IMR-90 (cell line): ENCODE measurements around the gene GPC4.

ENCODE experiments used
- CEBPB ChIP-seq: IDR thresholded peaks from 2 replicates; pipeline ENCODE4 v1.6.1; 2012; ENCODE audit warnings: low read depth, low read length, improper control_type of control experiment
- POLR2A ChIP-seq: IDR thresholded peaks from 2 replicates; pipeline ENCODE4 v1.6.1; 2012; ENCODE audit warnings: mild to moderate bottlenecking, low read depth, low read length
- RFX5 ChIP-seq: IDR thresholded peaks from 2 replicates; pipeline ENCODE4 v1.8.0; 2012; ENCODE audit warnings: low read depth, mild to moderate bottlenecking, low read length, moderate library complexity
- TF ChIP-seq, protein P1 (sequence below): conservative IDR thresholded peaks from 2 replicates; pipeline ENCODE4 v1.5.1; 2012; ENCODE audit warnings: mild to moderate bottlenecking, low read depth, low read length, improper control_type of control experiment
- TF ChIP-seq, protein P2 (sequence below): fragments of 150-350 bp; IDR thresholded peaks from 2 replicates; pipeline ENCODE4 v1.6.1; 2017; ENCODE audit warnings: mild to moderate bottlenecking, antibody characterized with exemption, low read length, low read depth

DNA sequence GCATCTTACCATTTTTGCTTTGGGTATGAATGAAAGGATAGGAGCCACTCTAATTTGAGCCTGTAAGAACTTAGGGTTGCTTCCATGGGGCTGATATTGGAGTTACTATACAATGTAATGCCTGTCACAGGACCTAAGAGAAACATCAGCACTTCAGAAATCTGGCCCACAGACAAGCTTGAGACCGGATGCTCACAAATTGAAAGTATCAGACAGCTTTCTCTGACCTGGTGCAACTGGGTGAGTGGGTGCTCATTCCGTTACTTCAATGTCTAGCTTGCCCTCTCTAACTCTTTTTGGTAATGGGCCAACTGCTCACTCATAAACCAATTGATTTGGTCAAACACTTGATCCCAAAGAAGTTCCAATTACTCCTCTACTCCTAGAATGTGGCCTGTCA lies 62.1 kb downstream of the GPC4 start:
- TF ChIP-seq, protein P1, sequence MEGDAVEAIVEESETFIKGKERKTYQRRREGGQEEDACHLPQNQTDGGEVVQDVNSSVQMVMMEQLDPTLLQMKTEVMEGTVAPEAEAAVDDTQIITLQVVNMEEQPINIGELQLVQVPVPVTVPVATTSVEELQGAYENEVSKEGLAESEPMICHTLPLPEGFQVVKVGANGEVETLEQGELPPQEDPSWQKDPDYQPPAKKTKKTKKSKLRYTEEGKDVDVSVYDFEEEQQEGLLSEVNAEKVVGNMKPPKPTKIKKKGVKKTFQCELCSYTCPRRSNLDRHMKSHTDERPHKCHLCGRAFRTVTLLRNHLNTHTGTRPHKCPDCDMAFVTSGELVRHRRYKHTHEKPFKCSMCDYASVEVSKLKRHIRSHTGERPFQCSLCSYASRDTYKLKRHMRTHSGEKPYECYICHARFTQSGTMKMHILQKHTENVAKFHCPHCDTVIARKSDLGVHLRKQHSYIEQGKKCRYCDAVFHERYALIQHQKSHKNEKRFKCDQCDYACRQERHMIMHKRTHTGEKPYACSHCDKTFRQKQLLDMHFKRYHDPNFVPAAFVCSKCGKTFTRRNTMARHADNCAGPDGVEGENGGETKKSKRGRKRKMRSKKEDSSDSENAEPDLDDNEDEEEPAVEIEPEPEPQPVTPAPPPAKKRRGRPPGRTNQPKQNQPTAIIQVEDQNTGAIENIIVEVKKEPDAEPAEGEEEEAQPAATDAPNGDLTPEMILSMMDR = no peak
- no peak for TF ChIP-seq CEBPB
- TF ChIP-seq POLR2A = no peak
- TF ChIP-seq RFX5 = no peak
- TF ChIP-seq, protein P2, sequence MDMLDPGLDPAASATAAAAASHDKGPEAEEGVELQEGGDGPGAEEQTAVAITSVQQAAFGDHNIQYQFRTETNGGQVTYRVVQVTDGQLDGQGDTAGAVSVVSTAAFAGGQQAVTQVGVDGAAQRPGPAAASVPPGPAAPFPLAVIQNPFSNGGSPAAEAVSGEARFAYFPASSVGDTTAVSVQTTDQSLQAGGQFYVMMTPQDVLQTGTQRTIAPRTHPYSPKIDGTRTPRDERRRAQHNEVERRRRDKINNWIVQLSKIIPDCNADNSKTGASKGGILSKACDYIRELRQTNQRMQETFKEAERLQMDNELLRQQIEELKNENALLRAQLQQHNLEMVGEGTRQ = no peak
